HG03342 (cell line): ENCODE data around the gene ACACA.
"Not testable (repeated sequence)": the region's sequence is repeated elsewhere in the genome, so short reads cannot be mapped to it uniquely, and the experiment has no call there.

Source experiments
- ATAC-seq: cut with Tn5 transposase; IDR thresholded peaks from one replicate; pipeline ENCODE4 v1.9.1; 2021; ENCODE audit warnings: mild to moderate bottlenecking, moderate library complexity; ENCODE audit not compliant: unreplicated experiment

Gene ACACA

GRCh38 chr17:37188157-37188556 is 218.5 kb downstream of the ACACA start:
- ATAC-seq, result no peak

- ATAC-seq, result no peak
Measured at GRCh38 chr17:37187262-37187661, 219.4 kb downstream of the ACACA start.

GRCh38 chr17:37182786-37183465 is 223.7 kb downstream of the ACACA start:
- no peak for ATAC-seq

GRCh38 chr17:37180376-37180775 is 226.3 kb downstream of the ACACA start:
- ATAC-seq, result no peak

GRCh38 chr17:37179893-37180292 is 226.7 kb downstream of the ACACA start:
- no peak for ATAC-seq

GRCh38 chr17:37177254-37177870 is 229.3 kb downstream of the ACACA start:
- no peak for ATAC-seq

GRCh38 chr17:37176723-37177122 is 229.9 kb downstream of the ACACA start:
- no peak for ATAC-seq

GRCh38 chr17:37174205-37174604 is 232.4 kb downstream of the ACACA start:
- ATAC-seq, result no peak

- no peak for ATAC-seq
Measured at GRCh38 chr17:37170881-37171425, 235.7 kb downstream of the ACACA start.

GRCh38 chr17:37168731-37169353 is 237.8 kb downstream of the ACACA start:
- no peak for ATAC-seq

GRCh38 chr17:37167756-37168155 is 238.9 kb downstream of the ACACA start:
- no peak for ATAC-seq

GRCh38 chr17:37164057-37164456 is 242.6 kb downstream of the ACACA start:
- no peak for ATAC-seq

GRCh38 chr17:37162800-37163199 is 243.8 kb downstream of the ACACA start:
- ATAC-seq, result no peak

- ATAC-seq, result no peak
Measured at GRCh38 chr17:37160944-37161343, 245.7 kb downstream of the ACACA start.

GRCh38 chr17:37158290-37158689 is 248.3 kb downstream of the ACACA start:
- ATAC-seq, result no peak

GRCh38 chr17:37148156-37148555 is 258.5 kb downstream of the ACACA start:
- no peak for ATAC-seq

- ATAC-seq, result peak; percentile 75
Measured at GRCh38 chr17:37147301-37147812, 259.3 kb downstream of the ACACA start.

- ATAC-seq, result no peak
Measured at GRCh38 chr17:37146086-37147064, 260.3 kb downstream of the ACACA start.

- no peak for ATAC-seq
Measured at GRCh38 chr17:37144075-37144701, 262.4 kb downstream of the ACACA start.

GRCh38 chr17:37143558-37143957 is 263.1 kb downstream of the ACACA start:
- not testable (repeated sequence) for ATAC-seq
